ENCODE results near the gene ZBED5.
"Not testable (repeated sequence)": the region's sequence is repeated elsewhere in the genome, so short reads cannot be mapped to it uniquely, and the experiment has no call there.

Gene ZBED5

DNA sequence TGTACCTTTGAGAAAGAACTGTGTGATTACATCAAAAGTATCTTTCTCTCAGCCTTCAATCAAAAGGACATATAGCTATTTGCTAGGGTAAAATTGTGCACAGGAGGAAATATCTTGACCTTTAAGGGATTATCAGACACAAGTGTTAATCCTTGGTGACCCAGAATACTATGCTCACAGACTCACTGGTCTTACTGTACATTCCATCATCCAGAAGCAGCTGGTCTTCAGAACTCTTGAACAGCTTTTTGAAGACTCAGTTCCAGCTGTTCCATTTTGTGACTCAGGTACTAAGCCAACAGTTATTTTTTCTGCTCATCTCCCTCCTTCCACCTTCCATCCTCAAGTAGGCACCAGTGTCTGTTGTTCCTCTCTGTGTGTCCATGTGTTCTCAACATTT, 19.8 kb downstream of the ZBED5 start:
- FAIRE-seq (no peak), DNase-seq (ENCODE audit: insufficient read length, low spot score) (no peak)
- TF ChIP-seq, protein P1, sequence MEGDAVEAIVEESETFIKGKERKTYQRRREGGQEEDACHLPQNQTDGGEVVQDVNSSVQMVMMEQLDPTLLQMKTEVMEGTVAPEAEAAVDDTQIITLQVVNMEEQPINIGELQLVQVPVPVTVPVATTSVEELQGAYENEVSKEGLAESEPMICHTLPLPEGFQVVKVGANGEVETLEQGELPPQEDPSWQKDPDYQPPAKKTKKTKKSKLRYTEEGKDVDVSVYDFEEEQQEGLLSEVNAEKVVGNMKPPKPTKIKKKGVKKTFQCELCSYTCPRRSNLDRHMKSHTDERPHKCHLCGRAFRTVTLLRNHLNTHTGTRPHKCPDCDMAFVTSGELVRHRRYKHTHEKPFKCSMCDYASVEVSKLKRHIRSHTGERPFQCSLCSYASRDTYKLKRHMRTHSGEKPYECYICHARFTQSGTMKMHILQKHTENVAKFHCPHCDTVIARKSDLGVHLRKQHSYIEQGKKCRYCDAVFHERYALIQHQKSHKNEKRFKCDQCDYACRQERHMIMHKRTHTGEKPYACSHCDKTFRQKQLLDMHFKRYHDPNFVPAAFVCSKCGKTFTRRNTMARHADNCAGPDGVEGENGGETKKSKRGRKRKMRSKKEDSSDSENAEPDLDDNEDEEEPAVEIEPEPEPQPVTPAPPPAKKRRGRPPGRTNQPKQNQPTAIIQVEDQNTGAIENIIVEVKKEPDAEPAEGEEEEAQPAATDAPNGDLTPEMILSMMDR (IDR thresholded peaks at IDR 0.05; ENCODE audit: insufficient read depth, missing control alignments): no peak

DNA sequence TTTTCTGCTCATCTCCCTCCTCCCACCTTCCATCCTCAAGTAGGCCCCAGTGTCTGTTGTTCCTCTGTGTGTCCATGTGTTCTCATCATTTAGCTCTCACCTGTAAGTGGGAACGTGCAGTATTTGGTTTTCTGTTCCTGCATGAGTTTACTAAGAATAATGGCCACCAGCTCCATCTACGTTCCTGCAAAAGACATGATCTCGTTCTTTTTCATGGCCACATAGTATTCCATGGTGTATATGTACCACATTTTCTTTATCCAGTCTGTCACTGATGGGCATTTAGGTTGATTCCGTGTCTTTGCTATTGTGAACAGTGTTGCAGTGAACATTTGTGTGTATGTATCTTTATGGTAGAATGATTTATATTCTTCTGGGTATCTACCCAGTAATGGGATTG, 21.0 kb downstream of the ZBED5 start:
- DNase-seq (ENCODE audit: insufficient read length, low spot score); FAIRE-seq: not testable (repeated sequence)

DNA sequence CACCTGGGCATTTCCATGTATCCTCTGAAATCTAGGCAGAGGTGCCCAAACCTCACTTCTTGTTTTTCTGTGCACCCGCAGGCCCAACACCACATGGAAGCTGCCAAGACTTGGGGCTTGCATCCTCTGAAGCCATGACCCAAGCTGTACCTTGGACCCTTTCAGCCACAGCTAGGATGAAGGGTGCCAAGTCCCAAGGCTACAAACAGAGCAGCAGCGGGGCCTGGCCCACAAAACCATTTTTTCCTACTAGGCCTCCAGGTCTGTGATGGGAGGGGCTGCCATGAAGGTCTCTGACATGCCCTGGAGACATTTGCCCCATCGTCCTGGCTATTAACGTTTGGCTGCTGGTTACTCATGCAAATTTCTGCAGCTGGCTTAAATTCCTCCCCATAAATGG, 28.7 kb downstream of the ZBED5 start:
- TF ChIP-seq, protein P1 (IDR thresholded peaks at IDR 0.05; ENCODE audit: insufficient read depth, missing control alignments): no peak
- FAIRE-seq: no peak
- no peak for DNase-seq (ENCODE audit: insufficient read length, low spot score)

DNA sequence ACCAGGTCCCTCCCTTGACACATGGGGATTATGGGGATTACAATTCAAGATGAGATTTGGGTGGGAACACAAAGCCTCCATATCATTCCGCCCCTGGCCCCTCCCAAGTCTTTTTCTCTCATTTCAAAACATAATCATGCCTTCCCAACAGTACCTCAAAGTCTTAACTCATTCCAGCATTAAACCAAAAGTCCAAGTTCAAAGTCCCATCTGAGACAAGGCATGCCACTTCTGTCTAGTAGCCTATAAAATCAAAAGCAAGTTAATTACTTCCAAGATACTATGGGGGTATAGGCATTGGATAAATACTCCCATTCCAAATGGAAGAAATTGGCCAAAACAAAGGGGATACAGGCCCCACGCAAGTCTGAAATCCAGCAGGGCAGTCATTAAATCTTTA, 29.5 kb downstream of the ZBED5 start:
- no peak for FAIRE-seq
- TF ChIP-seq, protein P1 (IDR thresholded peaks at IDR 0.05; ENCODE audit: insufficient read depth, missing control alignments): no peak

DNA sequence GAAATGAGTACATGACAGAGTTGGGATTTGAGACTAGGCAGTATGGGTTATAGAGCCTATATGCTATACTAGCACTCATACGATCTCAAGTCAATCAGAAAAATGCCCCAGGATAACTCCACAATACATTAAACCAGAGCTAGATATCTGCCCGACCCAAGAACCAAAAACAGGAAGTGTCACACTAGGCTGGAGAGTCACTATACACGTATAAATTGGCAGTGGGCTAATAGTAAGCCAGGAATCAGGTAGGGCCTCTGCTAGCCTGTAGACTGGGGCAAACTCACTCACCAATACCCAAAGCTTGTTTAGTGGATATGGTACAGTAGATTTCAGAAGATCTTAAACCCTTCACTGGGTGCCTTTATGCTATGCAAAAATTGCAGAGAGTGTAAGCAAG, 33.0 kb downstream of the ZBED5 start:
- DNase-seq (ENCODE audit: insufficient read length, low spot score): no peak
- FAIRE-seq: no peak
- TF ChIP-seq, protein P1 (IDR thresholded peaks at IDR 0.05; ENCODE audit: insufficient read depth, missing control alignments): no peak

More for the DNA sequence above, 29.5 kb downstream of the ZBED5 start:
- DNase-seq (ENCODE audit: insufficient read length, low spot score): no peak

DNA sequence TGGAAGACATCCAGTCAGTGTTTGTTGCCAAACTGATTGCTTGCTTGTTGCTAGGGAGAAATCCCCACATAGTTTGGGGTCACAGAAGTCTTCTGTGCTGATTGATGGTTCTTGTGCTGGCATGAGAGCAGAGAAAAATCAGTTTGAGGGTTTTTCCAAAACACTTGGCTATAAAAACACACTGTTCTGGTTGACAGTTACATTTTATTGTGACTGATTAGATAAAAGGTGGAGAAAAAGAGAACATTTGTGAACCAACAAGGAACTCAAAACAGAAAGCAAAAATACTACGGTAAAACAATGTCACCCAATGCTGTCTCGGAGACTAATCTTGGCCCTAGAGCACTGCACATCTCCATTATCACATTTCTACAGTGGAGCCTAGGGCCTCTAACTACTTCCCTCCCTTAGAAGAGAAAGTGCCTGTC, 34.7 kb downstream of the ZBED5 start:
- FAIRE-seq: no peak
- TF ChIP-seq, protein P1 (IDR thresholded peaks at IDR 0.05; ENCODE audit: insufficient read depth, missing control alignments): no peak
- no peak for DNase-seq (ENCODE audit: insufficient read length, low spot score)

DNA sequence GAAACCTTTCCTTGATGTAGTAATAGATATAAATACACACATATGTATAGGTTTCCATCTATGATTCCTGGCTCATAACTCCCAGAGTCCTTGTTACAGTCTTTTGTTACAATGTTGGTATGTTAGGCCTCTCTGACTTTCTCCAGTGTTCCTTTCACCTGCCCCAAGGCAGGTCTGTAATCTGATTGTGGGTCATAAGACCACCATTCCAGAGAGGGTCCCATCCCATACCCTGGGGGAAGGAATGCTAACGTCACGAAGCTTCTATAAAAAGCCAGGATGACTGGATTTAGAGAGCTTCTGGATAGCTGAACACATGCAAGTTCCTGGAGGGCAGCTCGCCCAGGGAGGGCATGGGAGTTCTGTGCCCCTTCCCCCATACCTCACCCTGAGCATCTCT, 35.4 kb downstream of the ZBED5 start:
- FAIRE-seq; DNase-seq (ENCODE audit: insufficient read length, low spot score): not testable (repeated sequence)

DNA sequence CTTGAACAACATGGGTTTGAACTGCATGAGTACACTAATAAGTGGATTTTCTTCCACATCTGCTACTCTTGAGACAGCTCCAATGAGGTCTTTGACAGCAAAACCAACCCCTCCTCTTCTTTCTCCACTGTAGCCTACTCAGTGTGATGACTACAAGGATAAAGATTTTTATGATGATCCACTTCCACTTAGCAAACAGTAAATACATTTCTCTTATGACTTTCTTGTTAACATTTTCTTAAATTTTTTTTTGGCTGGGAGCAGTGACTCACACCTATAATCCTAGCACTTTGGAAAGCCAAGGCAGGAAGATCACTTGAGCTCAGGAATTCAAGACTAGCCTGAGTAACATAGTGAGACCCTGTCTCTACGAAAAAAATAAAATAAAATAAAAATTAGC, 39.3 kb downstream of the ZBED5 start:
- no peak for DNase-seq (ENCODE audit: insufficient read length, low spot score)
- FAIRE-seq: no peak

More for the DNA sequence above, 39.3 kb downstream of the ZBED5 start:
- TF ChIP-seq, protein P1 (IDR thresholded peaks at IDR 0.05; ENCODE audit: insufficient read depth, missing control alignments): no peak

Data from D721Med (cell line).